ENCODE measurements around the gene NOX4.
"Not testable (repeated sequence)": the region's sequence is repeated elsewhere in the genome, so short reads cannot be mapped to it uniquely, and the experiment has no call there.

NOX4 gene

DNA sequence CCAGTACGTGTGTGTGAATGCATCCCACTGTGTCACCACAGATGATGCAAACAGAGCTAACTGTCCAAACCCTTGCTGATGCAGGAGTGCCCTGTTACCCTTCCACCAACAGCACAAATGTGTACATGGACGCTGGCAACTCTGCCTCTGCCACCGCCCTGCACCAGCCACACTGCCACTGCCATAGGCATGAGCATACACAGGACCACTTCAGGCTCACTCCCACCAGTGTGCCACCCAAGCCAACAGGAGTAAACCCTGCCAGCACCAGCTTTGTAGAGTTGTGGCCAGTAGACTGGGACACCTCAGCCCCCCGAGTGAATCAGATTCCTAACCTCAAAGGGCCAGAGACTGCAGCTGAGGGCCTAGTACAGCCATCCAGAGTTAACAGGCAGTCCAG, 34.0 kb downstream of the NOX4 start:
- ATAC-seq = no peak

DNA sequence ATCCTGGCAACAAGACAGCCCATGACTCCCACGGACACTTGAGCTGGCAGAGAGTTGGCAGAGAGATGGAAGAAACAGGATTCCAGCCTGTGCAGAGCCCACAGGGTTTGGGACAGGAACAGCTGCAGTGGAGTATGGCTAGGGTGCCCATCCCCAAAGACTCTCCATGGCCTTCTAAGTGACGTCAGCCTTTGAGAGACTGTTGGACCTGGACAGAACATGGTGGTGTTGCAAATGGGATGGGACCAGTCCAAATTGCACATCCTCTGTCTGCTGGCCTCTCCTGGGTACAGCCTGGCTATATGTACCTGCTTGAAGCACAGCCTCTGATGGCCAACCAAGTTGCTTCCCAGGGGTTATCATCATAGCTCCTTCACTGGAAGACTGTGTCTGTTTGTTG, 34.5 kb downstream of the NOX4 start:
- ATAC-seq = no peak

DNA sequence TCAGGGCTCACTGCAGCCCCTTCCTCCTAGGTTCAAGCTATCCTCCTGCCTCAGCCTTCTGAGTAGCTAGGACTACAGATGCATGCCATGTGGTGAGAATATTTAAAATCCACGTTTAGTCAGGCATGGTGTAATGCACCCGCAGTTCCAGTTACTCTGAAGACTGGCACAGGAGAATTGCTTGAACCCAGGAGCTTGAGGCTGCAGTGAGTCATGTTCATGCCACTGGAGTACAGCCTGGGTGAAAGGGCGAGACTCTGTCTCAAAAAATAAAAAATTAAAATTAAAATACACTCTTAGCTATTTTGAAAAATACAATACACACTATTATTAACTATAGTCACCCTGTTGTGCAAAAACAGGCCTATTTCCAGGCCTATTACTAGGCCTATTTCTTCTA, 38.4 kb downstream of the NOX4 start:
- ATAC-seq = no peak

DNA sequence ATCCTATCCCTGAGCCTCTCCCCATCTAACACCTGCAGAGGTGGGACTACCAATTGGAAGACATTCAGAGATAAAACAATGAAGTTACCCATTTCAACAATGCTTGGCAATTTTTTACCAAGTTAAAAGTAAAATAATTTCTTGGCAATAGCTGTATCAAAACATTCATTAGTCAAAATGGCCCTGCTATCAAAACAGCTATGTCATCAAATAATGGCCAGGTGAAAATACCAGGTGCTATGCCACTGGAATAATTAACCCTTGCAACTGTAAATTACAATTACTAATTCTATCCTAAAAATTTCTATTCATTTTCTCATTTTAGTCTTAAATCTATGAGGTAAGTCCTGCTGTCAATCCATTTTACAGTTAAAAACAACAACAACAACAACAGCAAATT, 43.3 kb downstream of the NOX4 start:
- ATAC-seq = no peak

DNA sequence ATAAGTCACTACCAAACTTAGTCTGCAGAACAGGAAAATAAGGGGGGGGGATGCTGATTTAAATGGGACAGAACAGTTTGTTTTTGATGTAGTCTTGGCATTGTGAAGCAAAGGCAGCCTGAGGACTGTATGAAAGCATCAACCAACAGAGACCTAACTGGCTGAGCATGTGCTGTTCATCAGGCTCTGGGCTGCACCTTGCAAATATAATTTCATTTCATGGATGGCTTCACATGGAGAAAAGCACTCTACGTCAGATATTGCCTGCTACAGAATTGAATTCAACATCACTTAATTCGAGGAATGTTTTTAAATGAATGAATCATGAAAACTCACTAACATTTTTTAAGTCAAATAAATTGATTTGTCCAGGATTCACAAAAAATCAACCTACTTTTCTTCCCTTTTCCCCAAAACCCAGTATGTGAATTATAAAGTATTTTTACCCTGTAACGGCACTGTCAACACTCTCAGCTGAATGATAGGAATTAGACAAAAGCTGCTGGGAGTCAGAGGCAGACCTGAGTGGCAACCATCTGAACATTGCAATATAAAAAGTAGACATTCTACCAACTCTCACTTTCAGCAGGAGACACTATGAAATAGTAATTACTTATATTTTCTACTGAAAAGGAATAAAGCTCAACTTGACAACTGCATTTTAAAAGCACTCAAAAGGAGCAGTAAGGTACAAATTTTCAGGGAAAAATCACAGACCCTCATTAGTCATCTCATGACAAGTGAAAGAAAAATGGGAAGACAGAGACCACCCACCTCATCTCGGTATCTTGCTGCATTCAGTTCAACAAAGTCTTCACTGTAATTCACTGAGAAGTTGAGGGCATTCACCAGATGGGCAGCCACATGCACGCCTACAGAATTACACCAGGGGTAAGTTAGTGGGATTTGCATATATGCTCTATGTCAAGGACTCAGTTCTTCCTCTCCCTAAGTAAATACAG, 47.5 kb downstream of the NOX4 start:
- ATAC-seq = no peak

DNA sequence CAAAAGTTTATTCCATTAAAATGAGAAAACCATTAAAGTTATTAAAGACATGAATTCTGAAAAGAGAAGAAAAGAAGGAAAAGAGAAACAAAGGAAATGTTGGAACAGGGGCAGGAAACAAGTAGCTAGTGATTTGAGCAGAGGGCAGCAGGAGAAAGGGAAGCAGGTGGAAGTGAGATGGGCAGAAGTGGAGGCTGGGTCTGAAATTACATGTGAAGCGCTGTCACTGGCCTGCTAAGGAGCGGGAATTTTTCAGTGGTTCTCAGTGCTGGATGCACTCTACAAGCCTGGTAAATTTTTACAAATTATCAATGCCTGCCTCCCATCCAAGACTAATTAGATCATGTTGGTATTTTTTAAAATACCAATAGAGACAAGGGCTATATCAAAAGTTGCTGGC, 48.4 kb downstream of the NOX4 start:
- ATAC-seq = no peak

DNA sequence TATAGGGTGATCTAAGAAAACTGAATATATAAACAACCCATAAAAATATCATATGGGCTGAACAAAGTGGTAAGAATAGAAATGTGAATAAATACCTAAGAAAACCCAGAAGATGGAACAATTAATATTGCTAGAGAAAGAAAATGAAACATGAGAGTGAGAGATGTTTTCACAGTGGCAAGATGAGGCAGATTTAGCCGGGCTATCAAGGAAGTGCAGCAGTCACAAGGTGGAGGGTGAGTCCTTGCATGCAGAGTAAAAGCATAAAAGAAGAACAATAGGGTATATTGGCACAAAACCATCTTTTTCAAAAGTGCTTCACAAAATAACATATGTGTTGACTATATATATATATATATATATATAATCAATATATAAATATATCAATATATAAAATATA, 49.6 kb downstream of the NOX4 start:
- ATAC-seq = no peak

DNA sequence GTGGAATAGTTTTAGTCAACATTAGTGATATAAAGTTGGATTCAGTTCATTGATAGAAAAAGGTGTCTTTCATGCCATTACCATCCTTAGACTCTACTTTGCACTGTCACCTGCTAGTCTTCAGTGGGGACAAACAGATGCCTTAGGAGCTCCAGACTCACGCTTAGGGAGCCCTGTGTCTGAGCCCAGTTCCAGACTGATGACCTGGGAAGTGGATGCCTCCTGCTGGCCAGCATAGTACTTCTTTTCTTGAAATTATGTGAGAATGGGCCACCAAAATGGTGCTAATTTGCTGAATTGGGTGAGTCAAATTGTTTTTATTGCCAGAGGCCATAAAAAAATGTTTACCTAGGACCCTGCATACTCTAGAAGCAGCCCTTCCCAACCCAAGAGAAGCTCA, 53.9 kb downstream of the NOX4 start:
- ATAC-seq = no peak

DNA sequence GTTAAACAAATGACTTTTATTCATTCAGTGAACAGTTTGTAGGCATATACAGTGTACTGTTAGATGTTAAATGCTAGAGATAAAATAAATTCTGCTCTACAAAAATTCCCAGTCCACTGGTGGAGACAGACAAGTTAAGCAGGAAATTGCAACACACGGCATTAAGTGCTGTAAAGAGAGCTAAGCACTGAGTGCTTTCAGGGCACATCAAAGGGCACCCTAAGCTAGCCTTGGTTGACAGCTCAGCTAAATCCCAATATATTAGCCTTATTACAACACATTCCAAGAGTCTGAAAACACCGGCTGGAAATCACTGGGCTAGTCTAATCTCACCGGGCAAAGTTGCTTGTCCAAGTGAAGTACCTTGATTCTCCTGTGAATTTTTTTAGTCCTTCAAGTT, 55.1 kb downstream of the NOX4 start:
- ATAC-seq = no peak

DNA sequence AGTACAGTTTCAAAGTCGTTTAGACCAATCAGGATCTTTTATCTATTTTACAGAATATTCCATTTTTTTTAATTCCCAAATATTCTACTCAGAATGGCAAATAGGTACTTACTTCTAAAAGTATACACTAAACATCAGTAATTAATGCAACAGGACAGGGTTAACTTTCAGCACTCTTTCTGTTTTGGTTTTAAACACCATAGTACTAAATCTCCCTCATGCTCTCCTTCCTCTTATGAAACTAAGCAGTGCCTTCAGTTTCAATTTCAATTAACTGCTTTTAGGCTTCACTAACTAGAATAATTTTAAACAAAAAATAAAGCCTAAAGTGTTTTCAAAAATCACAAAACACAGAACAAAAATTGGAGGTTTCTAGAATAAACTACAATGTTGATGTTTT, 57.9 kb downstream of the NOX4 start:
- no peak for ATAC-seq

DNA sequence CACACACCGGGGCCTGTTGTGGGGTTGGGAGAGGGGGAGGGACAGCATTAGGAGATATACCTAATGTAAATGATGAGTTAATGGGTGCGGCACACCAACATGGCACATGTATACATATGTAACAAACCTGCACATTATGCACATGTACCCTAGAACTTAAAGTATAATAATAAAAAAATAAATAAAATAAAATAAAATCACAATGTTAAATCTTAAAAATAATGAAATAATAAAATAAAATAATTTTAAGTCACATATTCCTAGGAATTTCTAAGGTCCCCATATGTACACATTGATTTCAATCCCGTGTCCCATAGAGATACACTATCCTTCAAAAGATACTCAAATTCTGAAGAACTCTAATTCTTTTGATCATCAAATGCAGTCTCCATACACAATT, 59.0 kb downstream of the NOX4 start:
- not testable (repeated sequence) for ATAC-seq

DNA sequence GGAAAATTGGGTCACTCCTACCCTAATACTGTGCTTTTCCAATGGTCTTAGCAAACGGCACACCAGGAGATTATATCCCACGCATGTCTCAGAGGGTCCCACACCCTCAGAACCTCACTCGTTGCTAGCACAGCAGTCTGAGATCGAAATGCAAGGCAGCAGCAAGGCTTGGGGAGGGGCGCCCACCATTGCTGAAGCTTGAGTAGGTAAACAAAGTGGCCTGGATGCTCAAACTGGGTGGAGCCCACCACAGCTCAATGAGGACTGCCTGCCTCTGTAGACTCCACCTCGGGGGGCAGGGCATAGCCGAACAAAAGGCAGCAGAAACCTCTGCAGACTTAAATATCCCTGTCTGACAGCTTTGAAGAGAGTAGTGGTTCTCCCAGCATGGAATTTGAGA, 64.7 kb downstream of the NOX4 start:
- ATAC-seq = not testable (repeated sequence)

DNA sequence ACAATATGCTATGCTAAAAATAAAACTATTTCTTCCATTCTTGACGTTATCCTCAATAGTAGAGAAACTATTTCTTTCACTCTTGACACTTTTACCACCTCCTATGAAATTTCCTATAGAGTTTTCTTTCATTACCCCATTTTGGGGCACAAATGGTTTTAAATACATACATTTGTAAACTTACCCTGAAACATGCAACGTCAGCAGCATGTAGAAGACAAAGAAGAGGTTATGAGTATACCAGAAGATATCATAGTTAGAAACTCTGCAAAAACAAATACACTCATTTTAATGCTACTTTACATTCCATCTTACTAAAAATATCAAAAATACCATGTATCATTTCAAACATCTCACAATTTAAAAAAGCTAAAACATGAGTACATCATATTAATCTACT, 69.5 kb downstream of the NOX4 start:
- ATAC-seq = no peak

DNA sequence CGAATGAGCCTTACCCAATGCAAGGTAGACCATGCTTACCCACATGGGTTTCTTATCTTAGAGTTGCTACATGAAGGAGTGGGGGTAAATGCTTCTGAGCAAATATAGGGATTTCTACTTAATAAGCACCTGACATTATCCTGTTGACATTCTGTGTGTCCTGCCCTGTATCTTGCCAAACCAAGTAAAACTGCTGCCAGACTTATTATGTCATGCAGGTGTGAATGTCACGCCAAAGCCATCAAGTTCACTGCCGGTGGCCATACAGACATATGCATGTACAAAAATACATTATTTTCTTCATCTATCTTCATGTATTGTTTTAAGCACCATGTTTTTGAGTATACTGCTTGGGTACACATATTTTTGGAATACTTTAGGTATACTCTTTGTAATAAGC, 70.2 kb downstream of the NOX4 start:
- ATAC-seq = no peak

DNA sequence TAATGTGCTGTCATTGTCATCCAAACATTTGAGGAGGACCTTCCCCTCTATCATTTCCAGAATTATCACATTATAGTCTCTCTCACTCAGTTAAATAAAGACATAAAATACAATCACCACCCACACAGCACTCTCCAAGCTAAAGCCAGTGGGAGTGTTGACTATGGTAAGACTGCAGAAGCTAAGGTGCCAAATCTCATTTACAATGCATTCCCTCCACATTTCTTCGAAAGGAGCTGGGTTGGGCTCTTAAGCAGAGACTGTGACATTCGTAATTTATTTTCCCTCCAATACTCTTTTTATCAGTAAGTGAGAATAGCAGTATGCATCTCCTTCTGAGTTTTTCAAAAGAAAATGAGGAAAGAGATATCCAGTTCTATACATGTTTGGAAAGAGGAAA, 74.2 kb downstream of the NOX4 start:
- no peak for ATAC-seq

DNA sequence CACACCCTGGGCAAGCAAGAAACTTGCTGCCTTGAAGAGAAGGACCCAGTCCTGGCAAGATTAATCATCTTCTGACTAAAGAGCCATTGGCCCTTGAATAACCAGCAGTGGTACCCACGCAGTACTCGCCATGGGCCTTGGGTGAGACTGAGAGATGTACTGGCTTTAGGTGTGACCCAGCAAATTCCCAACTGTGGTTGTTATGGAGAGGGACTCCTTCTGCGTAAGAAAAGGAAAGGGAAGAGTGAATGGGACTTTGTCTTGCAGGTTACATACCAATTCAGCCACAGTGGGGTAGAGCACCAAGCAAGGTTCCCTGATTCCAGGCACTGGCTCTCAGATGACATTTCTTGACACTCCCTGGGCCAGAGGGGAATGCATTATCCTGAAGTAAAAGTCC, 80.1 kb downstream of the NOX4 start:
- ATAC-seq = not testable (repeated sequence)

DNA sequence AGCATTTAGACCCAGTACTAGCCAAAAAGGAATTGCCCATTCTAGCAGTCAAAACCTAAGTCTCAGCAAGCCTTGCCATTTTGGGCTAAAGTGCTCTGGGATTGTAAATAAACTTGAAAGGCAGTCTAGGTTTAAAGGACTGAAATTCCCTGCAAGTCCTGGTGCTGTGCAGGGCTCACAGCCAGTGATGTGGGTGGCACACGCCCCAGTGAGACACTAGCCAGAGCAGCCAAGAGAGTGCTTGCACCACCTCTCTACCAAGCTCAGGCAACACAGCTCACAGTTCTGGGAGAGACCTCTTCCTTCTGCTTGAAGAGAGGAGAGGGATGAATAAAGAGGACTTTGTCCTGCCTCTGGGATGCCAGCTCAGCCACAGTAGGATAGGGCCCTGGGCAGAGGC, 80.5 kb downstream of the NOX4 start:
- ATAC-seq = not testable (repeated sequence)

DNA sequence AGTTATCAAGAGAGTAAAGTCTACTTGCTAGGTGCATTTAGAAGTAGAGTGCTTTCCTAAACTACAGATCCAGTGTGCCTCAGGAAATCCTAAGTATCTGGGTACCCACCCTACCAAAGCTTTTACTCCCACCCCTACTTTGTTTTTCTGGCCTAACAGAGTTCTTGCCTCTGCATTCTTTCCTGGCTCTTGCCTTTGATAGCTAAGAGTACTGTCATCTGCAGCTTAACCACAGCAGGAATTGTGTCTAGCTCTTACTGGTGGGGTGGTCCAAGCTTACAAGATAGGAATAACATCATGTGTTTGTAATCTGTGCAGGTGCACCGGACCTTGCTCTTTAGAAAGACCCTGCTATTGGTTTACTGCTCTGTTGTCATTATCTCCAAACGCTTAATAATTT, 82.7 kb downstream of the NOX4 start:
- not testable (repeated sequence) for ATAC-seq

DNA sequence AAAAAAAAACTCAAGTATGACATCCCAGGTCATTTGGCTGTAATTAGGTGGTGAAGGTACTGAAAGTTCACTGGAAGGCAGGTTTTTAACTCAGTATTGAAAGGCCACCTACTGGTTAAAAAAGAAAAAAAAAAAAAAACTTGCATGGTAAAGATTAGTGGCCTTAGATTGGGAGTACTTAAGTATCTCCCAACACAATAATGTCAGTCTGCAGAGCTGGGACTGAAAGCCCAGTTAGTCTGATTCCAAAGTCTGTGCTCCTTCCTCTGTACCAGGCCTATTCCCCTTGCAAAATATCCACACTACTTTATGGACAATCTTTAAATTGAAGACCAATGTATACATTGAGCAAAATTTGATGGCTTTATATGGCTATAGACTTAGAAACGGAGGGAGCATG, 85.5 kb downstream of the NOX4 start:
- ATAC-seq = no peak

DNA sequence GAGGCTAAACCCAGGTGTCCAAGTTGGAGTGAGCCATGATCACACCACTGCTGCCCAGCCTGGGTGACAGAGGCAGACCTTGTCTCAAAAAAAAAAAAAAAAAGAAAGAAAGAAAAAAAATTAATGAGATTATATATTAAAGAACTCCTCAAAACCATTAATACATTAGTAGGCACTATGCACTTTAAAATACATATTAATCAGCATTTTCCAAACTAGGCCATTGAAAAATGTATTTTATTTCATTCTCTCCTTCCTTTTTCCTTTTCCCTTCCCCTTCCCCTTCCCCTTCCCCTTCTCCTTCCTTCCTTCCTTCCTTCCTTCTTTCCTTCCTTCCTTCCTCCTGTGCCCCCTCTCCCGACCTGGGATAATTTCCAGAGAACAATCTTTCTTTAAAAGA, 99.5 kb downstream of the NOX4 start:
- ATAC-seq = not testable (repeated sequence)

DNA sequence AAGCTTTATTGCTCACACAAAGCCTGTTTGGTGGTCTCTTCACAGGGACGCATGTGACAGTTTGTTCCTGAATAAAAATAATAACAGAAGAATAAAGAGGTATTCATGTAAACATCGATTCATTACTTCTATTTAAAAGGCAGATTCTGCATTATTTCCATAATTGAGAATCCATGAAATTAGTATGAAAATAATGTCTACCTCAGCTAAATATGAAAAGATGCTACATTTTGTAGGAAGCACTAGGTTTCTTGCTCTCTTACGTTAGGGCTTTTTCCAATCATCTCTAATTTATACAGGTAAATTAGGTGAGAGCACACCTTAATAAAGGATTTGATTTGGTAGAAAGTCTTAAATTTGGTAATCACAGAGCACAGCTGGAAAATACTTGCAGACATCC, 103.7 kb downstream of the NOX4 start:
- not testable (repeated sequence) for ATAC-seq

DNA sequence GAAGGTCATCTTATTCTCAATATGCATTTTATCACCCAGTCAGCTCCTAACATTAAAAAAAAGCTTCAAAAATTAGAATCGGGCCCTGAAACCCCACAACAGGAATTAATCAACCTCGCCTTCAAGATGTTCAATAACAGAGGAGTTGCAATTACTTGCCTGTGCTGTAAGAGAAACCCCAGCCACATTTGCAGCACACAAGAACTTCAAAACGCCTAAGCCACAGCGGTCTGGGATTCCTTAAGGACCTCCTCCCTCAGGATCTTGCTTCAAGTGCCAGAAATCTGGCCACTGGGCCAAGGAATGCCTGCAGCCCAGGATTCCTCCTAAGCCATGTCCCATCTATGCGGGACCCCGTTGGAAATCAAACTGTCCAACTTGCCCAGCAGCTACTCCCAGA, 108.2 kb downstream of the NOX4 start:
- ATAC-seq = not testable (repeated sequence)

DNA sequence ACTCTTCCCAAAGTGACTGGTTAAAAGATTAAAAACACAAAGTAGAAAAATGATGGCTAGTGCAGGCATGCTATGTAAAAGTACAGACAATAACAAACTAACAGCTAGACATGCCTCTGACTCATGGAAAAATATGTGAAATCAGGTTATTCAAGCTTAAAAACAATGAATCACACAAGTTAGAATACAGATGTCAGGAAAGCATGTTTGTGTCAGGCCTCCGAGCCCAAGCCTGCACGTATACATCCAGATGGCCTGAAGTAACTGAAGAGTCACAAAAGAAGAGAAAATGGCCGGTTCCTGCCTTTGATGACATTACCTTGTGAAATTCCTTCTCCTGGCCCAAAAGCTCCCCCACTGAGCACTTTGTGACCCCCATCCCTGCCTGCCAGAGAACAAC, 110.1 kb downstream of the NOX4 start:
- ATAC-seq = no peak

DNA sequence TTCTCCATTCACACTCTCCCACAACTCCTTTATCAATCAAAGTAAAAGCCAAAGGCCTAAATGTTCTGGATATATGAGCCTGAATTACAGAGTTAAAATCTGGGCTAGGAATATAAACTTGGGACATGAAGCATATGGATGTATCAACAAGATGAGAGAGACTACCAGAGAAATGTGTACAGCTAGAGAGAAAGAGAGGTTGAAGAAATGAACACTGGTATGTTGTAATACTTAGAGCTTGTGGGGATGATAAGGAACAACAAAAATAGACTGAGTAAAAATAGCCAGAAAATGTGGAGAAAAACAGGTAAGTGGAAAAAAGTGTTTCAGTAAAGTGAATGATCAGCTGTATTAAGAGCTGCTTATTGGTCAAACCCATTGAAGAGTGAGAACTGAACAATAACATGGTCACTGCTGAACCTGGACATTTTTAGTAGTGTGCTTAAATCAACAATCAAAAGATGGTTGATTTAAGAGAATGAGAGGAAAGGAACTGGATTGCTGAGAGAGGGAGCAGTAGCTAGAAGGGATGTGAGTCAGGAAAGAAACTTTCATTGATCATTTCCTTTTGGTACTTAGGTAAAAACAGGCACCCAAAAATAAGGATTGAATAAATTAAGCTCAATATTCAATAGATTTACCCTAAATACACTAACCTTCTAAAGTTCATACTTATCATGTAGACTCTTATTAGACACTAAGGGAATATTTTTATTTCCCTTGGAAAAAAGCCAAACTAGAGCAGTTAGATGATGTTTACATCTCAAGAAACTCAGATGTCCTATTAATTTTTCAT, 111.0 kb downstream of the NOX4 start:
- not testable (repeated sequence) for ATAC-seq

Measured in activated CD4-positive, CD25-positive, alpha-beta regulatory T cell treated with anti-CD3 and anti-CD28 coated beads, Interleukin-2, amount 50 U/mL, for 24 hours (primary cell).